GM21447 (cell line): Measurements from ENCODE around the gene THSD7A.

Source experiments
- ATAC-seq: cut with Tn5 transposase; IDR thresholded peaks from one replicate; pipeline ENCODE4 v1.9.1; 2021; ENCODE audit not compliant: unreplicated experiment

THSD7A gene

GRCh38 chr7:11343136-11343535, 488.9 kb downstream of the THSD7A start:
- ATAC-seq: no peak

- ATAC-seq: no peak
These were observed 490.6 kb downstream of the THSD7A start for GRCh38 chr7:11341285-11341944.

- no peak for ATAC-seq
These were observed 495.6 kb downstream of the THSD7A start for GRCh38 chr7:11336432-11336831.

- ATAC-seq: no peak
These were observed 496.1 kb downstream of the THSD7A start for GRCh38 chr7:11335947-11336346.

- peak; percentile 16 for ATAC-seq
These were observed 499.2 kb downstream of the THSD7A start for GRCh38 chr7:11332865-11333228.

- peak; percentile 84 for ATAC-seq
These were observed 499.7 kb downstream of the THSD7A start for GRCh38 chr7:11332186-11332864.

- ATAC-seq: no peak
These were observed 500.6 kb downstream of the THSD7A start for GRCh38 chr7:11331128-11332102.

GRCh38 chr7:11330717-11331116, 501.3 kb downstream of the THSD7A start:
- no peak for ATAC-seq

GRCh38 chr7:11330208-11330607, 501.8 kb downstream of the THSD7A start:
- no peak for ATAC-seq

- no peak for ATAC-seq
These were observed 502.4 kb downstream of the THSD7A start for GRCh38 chr7:11329626-11330025.

GRCh38 chr7:11328309-11328708, 503.7 kb downstream of the THSD7A start:
- ATAC-seq: no peak

- no peak for ATAC-seq
These were observed 504.4 kb downstream of the THSD7A start for GRCh38 chr7:11327633-11328032.
